Hematopoietic multipotent progenitor cell treated with erythropoietin and hydrocortisone succinate and interleukin-3 and kit ligand, for 4 days (in vitro differentiated cells): ENCODE results near the gene CFAP99.
A peak's percentile ranks its signal among the peaks of the same experiment; 100 is the strongest.
"Not testable (repeated sequence)": the region's sequence is repeated elsewhere in the genome, so short reads cannot be mapped to it uniquely, and the experiment has no call there.

Experiments
- DNase-seq: peaks from one replicate; pipeline ENCODE4 v3.0.0-alpha.2; 2015

Gene CFAP99

DNA sequence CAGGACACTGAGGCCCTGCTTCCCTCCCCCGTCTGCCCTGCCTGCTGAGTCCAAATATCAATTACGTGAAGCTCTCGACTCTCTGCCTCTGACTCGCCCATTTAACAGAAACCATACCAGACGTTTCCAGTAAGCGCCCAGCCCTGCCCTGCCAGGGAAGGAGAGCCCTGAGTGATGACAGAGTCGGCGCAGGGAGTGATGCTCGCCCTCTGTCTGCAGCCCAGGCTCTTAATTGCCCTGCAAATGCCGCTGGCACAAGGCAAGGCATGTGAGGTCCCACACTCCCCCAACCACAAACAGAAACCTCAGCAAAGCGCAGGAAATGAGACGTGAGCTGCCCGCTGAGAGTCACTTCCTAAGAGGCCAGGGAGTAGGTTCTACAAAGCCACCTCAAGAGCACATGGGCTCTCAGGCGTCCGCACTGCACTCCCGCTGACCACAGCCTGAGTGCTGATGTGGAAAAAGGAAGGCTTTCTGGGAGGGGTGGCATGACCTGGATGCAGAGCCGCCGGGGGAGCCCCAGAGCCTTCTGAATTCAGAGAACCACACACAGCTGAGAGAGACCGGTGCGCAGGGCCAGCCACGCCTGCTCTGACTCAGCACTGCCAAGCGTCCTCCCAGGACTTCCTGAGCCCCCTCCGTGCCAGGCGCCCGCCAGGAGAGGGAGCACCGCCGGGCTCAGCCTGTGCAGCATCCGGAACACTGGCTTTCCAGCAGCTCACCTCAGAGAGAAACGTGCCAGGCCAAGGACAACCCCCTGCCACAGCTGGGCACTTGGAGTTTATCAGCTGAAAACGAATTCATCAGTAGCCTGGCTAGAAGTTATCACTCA lies 5.7 kb upstream of the CFAP99 start:
- DNase-seq: peak; percentile 97

DNA sequence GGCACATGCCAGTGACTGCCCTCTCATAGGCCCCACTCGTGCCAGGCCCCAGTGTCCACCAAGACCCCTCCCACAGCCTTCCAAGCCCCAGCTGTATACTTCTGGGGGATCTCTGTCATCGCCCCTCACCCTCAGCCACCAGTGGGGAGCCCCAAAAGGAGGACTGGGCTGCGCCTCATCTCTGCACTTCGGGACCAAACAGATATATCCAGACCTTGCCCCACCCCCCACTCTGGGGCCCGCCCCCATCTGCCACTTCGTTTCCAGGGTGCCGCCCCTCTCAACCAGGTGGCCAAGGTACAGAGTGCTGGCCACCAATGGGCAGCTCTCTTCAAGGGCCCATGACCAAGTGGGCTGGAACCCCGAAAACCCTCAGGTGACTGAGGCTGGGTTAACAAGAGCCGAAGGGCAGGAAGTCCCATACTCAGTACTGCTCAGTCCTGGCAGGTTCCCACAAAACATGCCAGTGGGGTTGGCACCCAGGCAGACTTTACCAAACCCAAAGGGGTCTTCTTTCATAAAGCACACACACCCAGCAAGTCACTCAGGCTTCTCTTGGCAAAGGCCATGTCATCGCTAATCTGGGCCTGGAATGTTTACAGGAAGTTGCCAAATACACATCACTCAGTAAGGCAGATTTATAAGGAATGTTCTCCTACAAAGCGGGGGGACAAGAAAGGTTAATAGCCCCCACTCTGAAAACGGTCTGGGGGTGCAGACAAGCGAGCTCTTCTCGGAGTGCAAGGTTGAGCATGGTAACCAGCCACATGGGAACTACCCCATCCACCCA lies 4.7 kb upstream of the CFAP99 start:
- peak; percentile 14 for DNase-seq

DNA sequence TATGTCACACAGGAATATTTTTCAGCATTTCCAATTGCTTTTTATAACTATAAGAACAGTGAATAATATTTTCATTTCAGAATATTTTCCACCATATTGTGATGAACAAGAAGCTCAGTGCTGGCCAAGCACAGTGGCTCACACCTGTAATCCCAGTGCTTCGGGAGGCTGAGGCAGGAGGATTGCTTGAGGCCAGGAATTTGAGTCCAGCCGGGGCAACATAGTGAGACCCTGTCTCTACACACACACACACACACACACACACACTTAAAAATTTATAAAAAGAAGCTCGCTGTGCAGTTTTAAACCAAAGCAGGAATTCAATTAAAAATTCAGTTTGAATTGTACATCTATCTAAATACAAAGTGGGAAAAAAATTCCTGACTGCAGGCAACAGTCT lies 3.5 kb upstream of the CFAP99 start:
- DNase-seq: no peak

DNA sequence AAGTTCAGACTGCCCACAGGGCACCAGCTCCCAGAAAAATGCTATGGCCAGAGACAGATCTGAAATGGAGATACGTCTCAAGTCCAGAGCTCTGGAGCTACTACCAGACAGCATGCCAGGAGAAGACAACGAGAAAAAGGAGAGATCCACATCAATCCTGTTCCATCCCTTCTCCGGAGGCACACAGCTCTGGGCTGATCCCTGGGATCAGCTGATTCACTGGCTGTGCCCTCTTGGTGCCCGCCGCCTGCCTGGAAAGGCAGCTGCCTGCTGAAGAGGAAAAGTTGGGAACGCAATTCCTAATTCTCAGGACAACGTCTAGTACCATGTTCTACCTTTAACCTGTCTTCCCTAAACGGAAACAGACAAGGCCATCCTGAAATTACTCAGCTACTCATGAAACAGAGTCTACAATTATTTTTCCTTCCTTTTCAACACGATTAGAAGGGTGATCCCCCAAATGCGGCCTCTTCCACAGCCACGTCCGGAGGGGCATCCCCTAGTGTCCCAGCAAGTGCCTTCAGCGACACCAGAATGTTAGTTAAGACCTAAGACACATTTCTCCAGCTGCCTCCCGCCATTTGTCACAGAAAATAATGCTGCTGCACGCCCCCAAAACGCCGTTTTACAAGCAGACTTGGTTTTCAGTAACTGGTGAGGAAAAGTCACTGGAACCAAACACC lies 2.7 kb upstream of the CFAP99 start:
- no peak for DNase-seq

DNA sequence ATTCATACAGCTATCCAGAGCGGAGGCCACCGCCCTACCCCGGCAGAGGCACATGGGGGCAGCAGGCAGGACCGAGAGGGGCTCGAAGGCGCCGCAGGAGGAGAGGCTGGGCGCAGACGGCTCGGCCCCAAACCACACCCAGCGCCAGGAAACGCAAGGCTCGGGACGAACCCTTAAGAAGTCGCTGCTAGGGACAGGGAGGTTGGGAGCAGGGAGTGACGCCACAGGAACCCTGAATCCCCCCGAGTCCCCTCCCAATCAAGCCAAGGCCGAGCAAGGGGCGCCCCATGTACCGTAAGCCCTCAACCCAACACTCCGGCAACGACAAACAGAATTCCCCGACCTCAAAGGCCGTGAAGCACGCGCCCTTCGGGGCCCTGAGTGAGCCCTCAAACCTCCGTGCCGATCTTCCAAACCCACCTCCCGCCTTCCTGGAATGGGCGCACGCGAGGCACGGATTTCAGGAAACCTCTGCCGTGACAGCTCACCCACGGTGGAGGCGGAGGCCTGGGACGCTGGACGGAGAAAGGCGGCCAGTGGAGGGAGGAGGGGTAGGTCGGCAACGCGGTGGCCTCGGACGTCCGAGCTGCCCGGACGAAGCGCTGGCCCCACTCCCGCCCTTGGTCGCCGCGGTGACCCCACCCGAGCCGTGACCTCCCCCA lies 2.1 kb upstream of the CFAP99 start:
- peak; percentile 66 for DNase-seq

DNA sequence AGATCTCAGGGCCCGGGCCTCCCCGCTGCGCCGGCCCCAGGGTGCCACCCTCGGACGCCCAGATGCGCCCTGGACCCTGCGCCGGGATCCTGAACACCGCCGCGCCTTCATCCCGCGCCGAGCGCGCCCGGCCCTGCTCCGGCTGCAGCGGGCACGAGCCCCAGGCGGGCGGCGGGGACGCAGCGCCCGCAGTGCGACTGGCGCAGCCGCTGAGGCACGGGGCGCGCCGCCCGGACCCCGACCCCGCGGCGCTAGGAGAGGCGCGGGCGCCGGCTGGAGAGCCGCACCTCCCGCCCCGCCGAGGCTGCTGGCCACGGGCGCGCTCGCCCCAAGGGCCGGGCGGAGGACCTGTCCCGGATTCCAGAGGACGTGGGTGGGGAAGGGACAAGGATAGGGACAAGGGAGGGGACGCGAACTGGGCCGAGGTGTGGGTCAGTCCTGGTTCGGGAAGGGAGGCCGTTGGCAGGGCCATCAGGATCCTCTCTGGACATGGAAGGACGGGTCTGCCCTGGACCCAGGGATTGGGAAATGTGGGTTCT lies 1.5 kb upstream of the CFAP99 start:
- DNase-seq: peak; percentile 31

DNA sequence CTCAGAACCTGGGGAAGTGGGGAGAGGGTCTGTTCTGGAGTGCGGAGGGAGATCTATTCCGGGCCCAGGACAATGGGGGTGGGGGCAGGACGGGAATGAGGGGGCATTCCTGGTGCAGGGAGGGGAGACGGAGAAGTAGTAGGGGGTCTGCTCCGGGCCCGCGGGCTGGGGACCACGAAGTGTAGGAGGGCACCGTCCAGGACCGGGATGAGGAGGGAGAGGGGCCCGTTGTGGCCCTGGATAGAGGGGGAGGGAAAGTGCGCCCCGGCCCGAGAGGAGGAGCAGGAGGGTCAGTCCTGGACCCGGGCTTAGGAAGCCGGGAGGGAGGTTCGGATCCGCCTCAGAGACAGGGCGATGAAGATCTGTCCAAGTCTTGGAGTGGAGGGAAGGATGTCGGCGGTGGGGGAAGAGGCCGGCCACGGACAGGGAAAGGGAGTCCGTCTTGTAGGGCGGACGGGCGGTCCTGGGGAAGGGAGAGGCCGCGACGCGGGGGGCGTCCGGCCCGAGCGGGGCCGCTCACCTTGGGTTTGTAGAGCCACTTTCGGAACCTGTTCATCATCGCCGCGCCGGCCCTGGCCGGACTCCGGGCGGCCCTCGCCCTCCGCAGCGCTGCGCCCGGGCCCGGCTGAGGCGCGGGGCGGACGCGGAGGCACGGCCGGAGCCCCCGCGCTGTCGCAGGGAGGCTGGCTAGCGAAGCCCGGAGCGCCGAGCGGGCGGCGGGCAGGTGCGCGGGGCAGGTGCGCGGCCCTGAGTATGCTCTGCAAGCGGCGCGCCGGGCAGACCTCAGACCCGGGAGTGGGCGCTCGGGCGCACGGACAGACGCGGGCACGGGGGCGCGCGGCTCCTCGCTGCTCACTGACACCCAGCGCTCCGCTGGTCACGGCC lies 748 bp upstream of the CFAP99 start, which contains the start of gene ZFYVE28:
Gene ZFYVE28, minus strand, starts transcription at position 881 of the 885 bp plus-strand sequence. Its CDS starts 322 bp downstream, at position 559.
- DNase-seq: peak; percentile 30

DNA sequence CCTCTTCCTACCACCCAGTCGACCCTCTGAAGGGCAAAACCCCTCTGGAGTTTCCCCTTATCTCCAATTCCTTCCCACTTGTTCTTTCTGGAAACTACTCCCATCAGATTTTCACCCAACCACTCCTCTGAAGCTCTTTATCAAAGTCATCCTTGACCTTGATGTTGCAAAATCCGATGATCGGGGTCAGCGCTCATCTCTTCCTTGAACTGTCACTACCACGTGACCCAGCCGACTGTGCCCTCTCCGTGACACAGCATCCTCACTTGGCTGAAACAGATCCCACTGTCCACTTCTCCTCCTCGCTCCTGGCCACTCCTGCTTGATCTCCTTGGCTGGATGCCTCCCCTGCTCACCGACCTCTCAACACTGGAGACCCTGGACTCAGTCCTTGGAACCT lies 1.1 kb downstream of the CFAP99 start:
- peak; percentile 20 for DNase-seq

DNA sequence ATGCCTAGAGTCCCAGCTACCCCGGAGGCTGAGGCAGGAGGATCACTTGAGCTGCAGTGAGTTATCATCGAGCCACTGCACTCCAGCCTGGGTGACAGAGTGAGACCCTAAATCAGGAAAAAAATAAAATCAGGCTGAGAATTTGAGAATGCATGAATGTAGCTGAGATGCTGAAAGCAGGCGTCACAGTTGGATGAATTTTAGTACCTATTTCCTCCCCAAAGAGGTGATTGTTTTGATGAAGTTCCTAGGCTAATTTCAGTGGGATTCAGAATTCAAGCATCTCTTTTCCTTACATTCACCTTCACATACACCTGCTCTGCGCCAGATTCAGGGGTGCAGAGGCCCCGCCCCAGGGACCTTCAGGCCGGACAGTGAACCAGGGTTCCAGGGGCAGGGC lies 3.2 kb downstream of the CFAP99 start:
- no peak for DNase-seq

DNA sequence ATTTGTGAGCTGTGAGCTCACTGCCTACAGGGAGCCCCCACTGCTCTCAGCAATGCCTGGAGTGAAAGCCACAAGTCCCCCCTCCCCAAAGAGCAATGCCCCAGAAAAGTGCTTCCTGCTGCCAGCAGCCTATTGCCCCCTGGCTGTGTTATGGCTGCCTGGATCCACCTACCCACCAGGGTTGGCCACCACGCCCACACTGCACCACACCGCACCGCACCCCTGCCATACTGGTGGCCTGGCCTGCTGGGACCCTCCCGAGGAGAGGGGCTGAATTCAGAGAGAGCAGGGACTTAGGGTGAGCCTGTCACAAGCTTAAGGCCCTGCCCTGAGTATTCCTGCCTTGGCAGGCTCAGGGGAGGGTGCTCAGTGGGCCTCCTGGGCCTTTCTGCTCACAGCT lies 4.3 kb downstream of the CFAP99 start:
- DNase-seq: no peak

DNA sequence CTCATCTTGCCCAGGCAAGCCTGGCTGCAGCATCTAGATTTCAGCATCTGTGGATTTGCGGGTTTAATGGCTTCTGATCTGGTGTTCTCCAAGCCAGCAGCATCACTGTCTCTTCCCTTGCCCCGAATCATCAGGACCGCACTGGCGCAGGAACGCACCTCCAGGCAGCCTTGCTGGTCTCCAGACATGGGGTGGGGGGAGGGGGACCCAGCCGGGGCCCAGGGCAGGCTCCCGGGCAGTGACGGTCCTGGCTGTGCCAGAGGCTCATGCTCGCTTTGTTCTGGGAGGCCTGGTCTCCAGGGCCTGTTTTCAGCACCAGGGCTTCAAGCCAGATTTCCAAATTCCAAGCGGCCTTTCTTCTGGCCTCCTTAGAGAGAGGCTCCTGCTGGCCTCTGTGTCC lies 4.9 kb downstream of the CFAP99 start:
- no peak for DNase-seq

DNA sequence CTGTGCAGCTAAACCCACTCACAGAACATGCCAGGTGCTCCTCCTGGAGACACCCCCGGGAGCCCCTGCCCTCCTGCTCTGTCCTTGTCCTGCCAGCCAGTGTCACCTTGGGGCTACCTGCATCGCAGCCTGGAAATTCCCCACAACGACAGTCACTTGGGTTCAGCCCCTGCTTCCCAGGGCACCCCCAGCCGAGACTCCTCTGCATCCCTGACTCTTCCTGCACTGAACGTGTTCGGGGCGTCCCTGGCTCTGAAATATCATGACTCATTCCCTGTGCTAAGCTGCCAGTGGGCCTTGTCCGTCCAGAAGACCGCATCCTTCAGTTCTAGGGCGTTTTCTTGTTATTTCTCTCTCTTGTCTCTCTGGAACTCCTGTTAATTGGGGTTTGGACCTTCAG lies 5.8 kb downstream of the CFAP99 start:
- DNase-seq: no peak

DNA sequence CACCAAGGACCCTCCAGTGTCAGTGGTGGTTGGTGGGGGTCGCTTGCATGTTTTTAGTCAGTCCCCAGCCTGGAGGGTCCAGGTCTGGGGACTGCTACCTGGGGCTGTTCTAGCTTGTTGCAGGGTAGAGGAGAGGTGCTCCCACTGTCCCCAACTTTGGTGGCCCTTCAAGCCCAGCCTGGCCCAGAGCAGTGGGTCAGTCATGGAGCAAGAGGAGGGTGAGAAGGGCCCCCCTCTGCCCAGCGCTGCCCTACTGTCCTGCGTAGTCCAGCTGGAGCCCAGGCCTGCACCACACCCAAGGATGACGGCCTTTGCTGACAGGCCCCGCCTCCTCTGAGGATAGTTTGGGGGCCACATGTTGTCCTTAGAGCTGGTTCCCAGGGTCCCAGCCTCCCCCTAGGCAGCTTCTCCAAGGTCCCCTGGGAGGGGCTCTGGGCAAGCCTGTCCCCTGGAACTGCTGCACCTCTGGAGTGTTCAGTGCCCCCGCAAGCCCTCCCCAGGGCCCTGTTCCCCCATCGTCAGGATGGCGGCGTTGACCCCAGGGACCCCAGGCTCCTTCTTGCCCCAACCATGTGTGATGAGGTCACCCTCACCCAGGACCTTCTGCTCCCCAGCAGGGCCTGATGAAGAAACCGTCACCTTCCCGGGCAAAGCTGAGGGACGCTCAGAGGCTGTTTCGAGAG lies 6.8 kb downstream of the CFAP99 start:
- no peak for DNase-seq

DNA sequence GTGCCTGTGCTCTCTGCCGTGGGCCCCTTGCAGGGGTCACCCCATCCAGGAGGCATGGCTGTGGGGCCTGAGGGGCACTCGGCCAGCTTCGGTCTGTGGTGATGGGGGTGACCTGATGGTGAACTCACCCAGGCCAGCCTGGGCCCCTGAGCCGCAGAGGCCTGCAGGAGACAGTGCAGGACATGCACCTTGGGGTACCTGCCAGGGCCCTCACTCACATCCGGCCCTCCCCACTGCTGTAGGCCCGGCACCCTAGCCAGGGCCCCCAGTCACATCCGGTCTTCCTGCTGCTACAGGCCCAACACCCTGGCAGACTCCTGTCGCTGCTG lies 7.3 kb downstream of the CFAP99 start:
- no peak for DNase-seq

DNA sequence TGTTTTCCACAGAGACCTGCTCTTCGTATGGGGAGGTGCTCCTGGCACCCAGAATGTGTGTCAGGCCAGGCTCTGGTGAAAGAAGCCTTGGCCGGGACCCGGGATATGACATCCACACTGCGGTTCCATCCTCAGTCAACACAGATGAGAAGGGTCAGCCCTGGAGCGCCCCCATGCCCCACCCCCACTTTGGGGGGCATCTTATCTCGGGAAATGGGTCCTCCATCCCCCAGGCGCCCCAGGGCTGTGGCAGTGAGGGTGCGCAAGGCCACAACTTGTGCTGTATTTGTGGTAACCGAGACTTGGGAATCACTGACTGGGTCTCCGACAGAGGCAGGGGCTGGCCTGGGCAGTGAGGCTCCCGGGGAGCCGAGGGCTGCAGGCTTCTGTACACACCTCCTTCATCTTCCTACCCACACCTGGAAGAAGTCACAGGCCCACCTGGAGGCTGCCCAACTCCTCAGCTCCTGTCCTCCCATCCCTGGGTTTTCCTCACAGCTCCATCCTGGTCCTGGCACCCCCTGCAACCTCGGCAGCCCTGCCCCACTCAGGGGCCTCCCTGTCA lies 8.0 kb downstream of the CFAP99 start:
- no peak for DNase-seq

DNA sequence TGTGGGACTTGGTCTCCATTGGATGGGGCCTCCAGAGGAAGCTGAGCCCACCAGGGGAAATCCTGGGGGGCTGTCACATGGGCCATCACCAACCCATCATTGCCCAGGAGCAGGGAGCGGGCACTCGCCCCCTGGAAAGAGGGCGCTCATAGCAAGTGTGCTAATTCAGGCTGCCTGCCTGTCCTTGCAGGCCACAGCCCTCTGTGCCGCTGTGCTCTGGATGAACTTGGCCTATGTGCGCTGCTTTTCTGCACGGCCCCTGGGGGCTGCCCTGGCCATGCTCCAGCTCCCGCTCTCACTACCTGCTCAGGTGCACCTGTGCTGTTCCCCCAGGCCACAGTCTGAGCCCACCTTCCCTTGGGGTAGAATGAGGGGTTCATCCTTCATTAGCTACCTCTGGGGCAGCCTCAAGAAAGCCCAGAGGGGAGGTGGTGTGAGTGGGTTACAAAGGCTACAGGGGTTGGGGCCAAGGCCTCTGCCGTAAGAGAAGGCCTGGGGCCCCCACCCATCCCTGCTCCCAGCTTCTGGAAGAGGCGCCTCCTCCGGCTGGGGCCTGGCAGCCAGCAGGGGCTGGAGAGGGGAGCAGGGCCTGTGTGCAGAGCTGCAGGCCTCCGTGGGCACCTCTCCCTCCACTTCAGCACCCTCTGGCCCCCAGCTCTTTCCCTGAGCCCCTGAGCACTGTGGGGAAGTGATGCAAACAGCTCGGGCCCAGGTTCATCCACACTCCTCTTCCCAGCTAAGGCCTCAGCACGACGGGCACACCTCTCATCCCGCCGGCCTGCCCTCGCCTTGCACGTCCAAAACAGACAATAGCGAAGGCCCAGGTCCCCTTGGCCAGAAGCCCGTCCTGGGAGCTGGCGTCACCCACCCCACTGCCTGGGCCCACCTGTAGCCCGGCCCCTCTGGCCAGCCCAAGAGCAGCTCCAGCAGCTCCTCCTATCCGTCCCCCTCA lies 8.9 kb downstream of the CFAP99 start:
- DNase-seq: no peak

DNA sequence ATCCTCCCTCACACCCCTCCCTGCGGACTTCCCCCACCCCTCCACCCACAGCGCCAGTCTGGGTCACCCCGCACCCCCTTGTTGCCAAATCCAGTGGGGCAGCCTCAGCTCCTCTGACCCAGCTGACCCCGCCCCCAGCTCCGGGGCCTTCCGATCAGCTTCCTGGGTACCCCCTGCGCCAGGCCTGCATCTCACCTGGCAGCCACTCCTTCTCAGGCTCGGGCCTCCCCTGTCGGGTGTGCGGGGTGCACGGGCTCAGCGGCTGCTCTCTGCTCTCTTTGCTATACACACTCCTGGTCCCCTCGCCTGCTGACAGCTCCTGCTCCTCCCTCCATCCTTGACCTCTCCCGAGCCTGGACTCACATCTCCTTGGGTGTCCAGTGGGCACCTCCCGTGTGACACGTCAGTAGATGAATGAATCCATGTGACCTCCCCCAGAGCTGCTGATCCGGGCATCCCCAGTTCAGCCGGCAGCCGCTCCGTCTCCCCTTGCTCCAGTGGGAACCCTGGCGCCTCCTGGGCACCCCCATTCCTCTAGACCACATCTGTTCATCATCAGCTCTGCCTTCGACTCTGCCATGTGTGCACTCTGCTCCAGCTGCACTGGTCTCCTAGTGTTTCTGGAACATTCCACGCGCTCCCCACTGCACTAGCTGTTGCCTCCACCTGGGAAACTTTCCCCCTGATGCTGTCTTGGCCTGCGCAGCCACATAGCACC lies 9.9 kb downstream of the CFAP99 start:
- no peak for DNase-seq

DNA sequence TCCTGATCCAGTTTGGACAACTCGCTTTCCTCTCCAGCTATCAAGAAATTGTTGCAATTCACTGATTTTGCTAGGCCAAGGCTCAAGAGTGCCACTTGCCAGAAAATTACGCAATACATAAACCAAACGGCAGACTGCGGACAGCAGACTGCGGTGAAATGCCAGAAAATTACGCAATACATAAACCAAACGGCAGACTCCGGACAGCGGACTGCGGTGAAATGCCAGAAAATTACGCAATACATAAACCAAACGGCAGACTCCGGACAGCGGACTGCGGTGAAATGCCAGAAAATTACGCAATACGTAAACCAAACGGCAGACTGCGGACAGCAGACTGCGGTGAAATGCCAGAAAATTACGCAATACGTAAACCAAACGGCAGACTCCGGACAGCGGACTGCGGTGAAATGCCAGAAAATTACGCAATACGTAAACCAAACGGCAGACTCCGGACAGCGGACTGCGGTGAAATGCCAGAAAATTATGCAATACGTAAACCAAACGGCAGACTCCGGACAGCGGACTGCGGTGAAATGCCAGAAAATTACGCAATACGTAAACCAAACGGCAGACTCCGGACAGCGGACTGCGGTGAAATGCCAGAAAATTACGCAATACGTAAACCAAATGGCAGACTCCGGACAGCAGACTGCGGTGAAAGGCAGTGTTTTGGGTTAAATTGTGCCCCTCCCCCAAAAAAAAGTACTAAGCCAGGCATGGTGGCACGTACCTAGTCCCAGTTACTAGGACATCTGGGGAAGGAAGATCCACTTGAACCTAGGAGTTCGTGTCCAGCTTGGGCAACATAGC lies 11.4 kb downstream of the CFAP99 start:
- not testable (repeated sequence) for DNase-seq
